Tibial nerve (tissue), 3 donors: ENCODE results near the gene ARAF.

Experiments
- POLR2A ChIP-seq, 2 donors: fragments of 450-650 bp; IDR thresholded peaks; one replicate each; pipeline ENCODE4 v1.6.1; 2017; ENCODE audit warnings: antibody characterized with exemption in 2 of 2, mild to moderate bottlenecking in 2 of 2, moderate library complexity in 2 of 2
- TF ChIP-seq, protein P1 (sequence below), 5 experiments: fragments of 200-600 bp in 3 of 5; fragments of 450-650 bp in 2 of 5; sonication (generic) in 3 of 5; IDR thresholded peaks; one replicate each; pipeline ENCODE4 v1.5.1; 2016 to 2019; ENCODE audit warnings: antibody characterized with exemption in 5 of 5, mild to moderate bottlenecking in 3 of 5, moderate library complexity in 2 of 5

DNA sequence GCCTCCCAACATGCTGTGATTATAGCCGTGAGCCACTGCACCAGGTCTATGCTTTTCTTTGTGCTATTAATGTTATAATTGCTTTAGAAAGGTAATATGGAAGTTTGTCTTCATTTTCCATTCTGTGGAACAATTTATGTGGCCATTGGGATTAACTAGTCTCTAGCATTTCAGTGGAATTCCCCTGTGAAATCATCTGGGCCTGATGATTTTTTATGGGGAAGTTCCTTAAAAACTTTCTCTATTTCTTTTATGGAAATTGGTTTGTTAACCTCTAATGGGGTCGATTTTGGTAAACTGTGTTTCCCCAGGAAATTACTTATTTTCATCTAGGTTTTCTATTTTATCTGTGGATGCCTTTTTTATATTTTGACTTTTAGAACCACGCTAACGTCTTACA, 32.5 kb downstream of the ARAF start:
- TF ChIP-seq, protein P1, sequence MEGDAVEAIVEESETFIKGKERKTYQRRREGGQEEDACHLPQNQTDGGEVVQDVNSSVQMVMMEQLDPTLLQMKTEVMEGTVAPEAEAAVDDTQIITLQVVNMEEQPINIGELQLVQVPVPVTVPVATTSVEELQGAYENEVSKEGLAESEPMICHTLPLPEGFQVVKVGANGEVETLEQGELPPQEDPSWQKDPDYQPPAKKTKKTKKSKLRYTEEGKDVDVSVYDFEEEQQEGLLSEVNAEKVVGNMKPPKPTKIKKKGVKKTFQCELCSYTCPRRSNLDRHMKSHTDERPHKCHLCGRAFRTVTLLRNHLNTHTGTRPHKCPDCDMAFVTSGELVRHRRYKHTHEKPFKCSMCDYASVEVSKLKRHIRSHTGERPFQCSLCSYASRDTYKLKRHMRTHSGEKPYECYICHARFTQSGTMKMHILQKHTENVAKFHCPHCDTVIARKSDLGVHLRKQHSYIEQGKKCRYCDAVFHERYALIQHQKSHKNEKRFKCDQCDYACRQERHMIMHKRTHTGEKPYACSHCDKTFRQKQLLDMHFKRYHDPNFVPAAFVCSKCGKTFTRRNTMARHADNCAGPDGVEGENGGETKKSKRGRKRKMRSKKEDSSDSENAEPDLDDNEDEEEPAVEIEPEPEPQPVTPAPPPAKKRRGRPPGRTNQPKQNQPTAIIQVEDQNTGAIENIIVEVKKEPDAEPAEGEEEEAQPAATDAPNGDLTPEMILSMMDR (IDR thresholded peaks at IDR 0.05): no peak
- TF ChIP-seq POLR2A (IDR thresholded peaks at IDR 0.05): no peak
